SK-N-SH (cell line): ENCODE results near the gene DGKI. TPM values are rescaled to one million over a fixed set of nuclear protein-coding genes. Genes with fewer than 3 reads are reported as not detected.
A peak's percentile ranks its signal among the peaks of the same experiment; 100 is the strongest.

ENCODE experiments used
- CTCF ChIA-PET: fragments of 300-600, 350-600 bp; formaldehyde crosslinking; extraction: SDS; loops from one replicate; lab custom pipeline; 2021; lab: Yijun Ruan, JAX
- POLR2A ChIA-PET: fragments of 350-600 bp; sonication (Branson Sonifier 250); formaldehyde crosslinking; extraction: SDS; loops from one replicate; lab custom pipeline; 2020; ENCODE audit warnings: antibody characterized with exemption, inconsistent platforms; lab: Yijun Ruan, JAX
- DNase-seq: peaks from one replicate; pipeline ENCODE4 v3.0.0; 2012
- H2AFZ ChIP-seq: fragments of 200-600 bp; sonication (generic); 2 replicates; pipeline ENCODE4 v1.8.1; 2016; ENCODE audit warnings: antibody characterized with exemption, mild to moderate bottlenecking, low read depth
- H3F3A ChIP-seq: fragments of 200-600 bp; sonication (generic); replicated peaks from 2 replicates; pipeline ENCODE3; 2016; ENCODE audit warnings: antibody characterized with exemption, mild to moderate bottlenecking; ENCODE audit not compliant: insufficient read depth
- H3K27ac ChIP-seq, 2 experiments: fragments of 200-500 bp in 1 of 2; fragments of 200-600 bp in 1 of 2; sonication (Bioruptor generic) in 1 of 2; sonication (generic), shearing (Covaris generic) in 1 of 2; 2 replicates each; pipeline versions ENCODE4 v1.5.1 to v1.6.1; 2014 to 2016; ENCODE audit warnings: low read depth in 2 of 2, inconsistent platforms in 1 of 2, low read length in 1 of 2, mild to moderate bottlenecking in 1 of 2, mixed read lengths in 1 of 2
- H3K27me3 ChIP-seq: fragments of 200-600 bp; sonication (generic), shearing (Covaris generic); 2 replicates; pipeline ENCODE4 v1.6.1; 2016; ENCODE audit warnings: mixed run types; ENCODE audit not compliant: insufficient read depth
- H3K36me3 ChIP-seq, 2 experiments: fragments of 200-500 bp in 1 of 2; fragments of 200-600 bp in 1 of 2; sonication (Bioruptor generic) in 1 of 2; sonication (generic) in 1 of 2; replicated peaks in 1 of 2; 2 replicates each; pipeline versions ENCODE3 to v1.5.1; 2014 to 2016; ENCODE audit warnings: low read length in 1 of 2, mild to moderate bottlenecking in 1 of 2; ENCODE audit not compliant: insufficient read depth in 2 of 2, control insufficient read depth in 1 of 2
- H3K4me1 ChIP-seq, 2 experiments: fragments of 200-500 bp in 1 of 2; fragments of 200-600 bp in 1 of 2; sonication (Bioruptor generic) in 1 of 2; sonication (generic), shearing (Covaris generic) in 1 of 2; 2 replicates each; pipeline versions ENCODE4 v1.5.1 to v1.6.1; 2014 to 2016; ENCODE audit warnings: low read depth in 1 of 2, low read length in 1 of 2, mixed run types in 1 of 2; ENCODE audit not compliant: insufficient read depth in 2 of 2, control insufficient read depth in 1 of 2
- H3K4me2 ChIP-seq: fragments of 200-600 bp; sonication (generic), shearing (Covaris generic); 2 replicates; pipeline ENCODE4 v1.6.1; 2017; ENCODE audit warnings: mixed run types
- H3K4me3 ChIP-seq, 2 experiments: fragments of 200-500 bp in 1 of 2; fragments of 200-600 bp in 1 of 2; sonication (Bioruptor generic) in 1 of 2; sonication (generic), shearing (Covaris generic) in 1 of 2; 2 replicates each; pipeline versions ENCODE4 v1.5.1 to v1.8.1; 2014 to 2016; ENCODE audit warnings: low read depth in 2 of 2, inconsistent platforms in 1 of 2, low read length in 1 of 2, mild to moderate bottlenecking in 1 of 2, mixed read lengths in 1 of 2, moderate library complexity in 1 of 2
- H3K79me2 ChIP-seq: fragments of 200-600 bp; sonication (generic); 2 replicates; pipeline ENCODE4 v1.8.1; 2017; ENCODE audit warnings: mild to moderate bottlenecking; ENCODE audit not compliant: insufficient read depth
- H3K9ac ChIP-seq: fragments of 200-600 bp; sonication (generic); 2 replicates; pipeline ENCODE4 v1.6.1; 2017; ENCODE audit warnings: mixed run types
- H3K9me2 ChIP-seq: fragments of 200-600 bp; sonication (generic); 2 replicates; pipeline ENCODE4 v1.6.1; 2017; ENCODE audit warnings: mixed run types
- H3K9me3 ChIP-seq: fragments of 200-600 bp; sonication (generic); 2 replicates; pipeline ENCODE4 v1.6.1; 2017; ENCODE audit warnings: mixed run types, mild to moderate bottlenecking, moderate library complexity
- H4K20me1 ChIP-seq: fragments of 200-600 bp; sonication (generic); 2 replicates; pipeline ENCODE4 v1.6.1; 2017; ENCODE audit warnings: mild to moderate bottlenecking, mixed run types; ENCODE audit not compliant: insufficient read depth
- CHD2 ChIP-seq: fragments of 150-350 bp; IDR thresholded peaks from 2 replicates; pipeline ENCODE4 v1.6.1; 2018; ENCODE audit warnings: low read length; ENCODE audit not compliant: partially characterized antibody
- ELF1 ChIP-seq: IDR thresholded peaks from 2 replicates; pipeline ENCODE4 v1.4.0; 2012
- EP300 ChIP-seq, 2 experiments: IDR thresholded peaks; 2 replicates each; pipeline versions ENCODE4 v1.4.0 to v1.6.1; 2012; ENCODE audit warnings: borderline replicate concordance in 1 of 2, low read depth in 1 of 2, low read length in 1 of 2
- EZH2phosphoT487 ChIP-seq: fragments of 200-600 bp; sonication (generic); IDR thresholded peaks from 2 replicates; pipeline ENCODE4 v1.6.1; 2017; ENCODE audit warnings: low read depth, mixed run types, mild to moderate bottlenecking, antibody characterized with exemption, moderate library complexity, borderline replicate concordance
- FOSL2 ChIP-seq: IDR thresholded peaks from 2 replicates; pipeline ENCODE4 v1.4.0; 2012; ENCODE audit warnings: low read depth, mild to moderate bottlenecking, moderate library complexity, borderline replicate concordance
- FOXJ3 ChIP-seq: sonication (generic); formaldehyde crosslinking; IDR thresholded peaks from 2 replicates; pipeline ENCODE4 v1.5.1; 2020; ENCODE audit warnings: mild to moderate bottlenecking, missing genetic modification reagents
- FOXM1 ChIP-seq: IDR thresholded peaks from 2 replicates; pipeline ENCODE4 v1.4.0; 2012; ENCODE audit warnings: low read depth, mild to moderate bottlenecking
- GATA2 ChIP-seq: sonication (generic); formaldehyde crosslinking; IDR thresholded peaks from 2 replicates; pipeline ENCODE4 v1.5.0; 2020; ENCODE audit warnings: mild to moderate bottlenecking, missing genetic modification reagents
- MEF2A ChIP-seq: IDR thresholded peaks from 2 replicates; pipeline ENCODE4 v1.4.0; 2012; ENCODE audit warnings: low read depth, borderline replicate concordance
- MXI1 ChIP-seq: IDR thresholded peaks from 2 replicates; pipeline ENCODE4 v1.6.1; 2012; ENCODE audit warnings: mild to moderate bottlenecking, low read depth, low read length, improper control_type of control experiment
- NRF1 ChIP-seq: IDR thresholded peaks from 2 replicates; pipeline ENCODE4 v1.6.1; 2012; ENCODE audit warnings: low read depth, mild to moderate bottlenecking, low read length
- POLR2AphosphoS5 ChIP-seq: IDR thresholded peaks from 2 replicates; pipeline ENCODE4 v1.6.1; 2012; ENCODE audit warnings: low read depth, low read length
- RCOR1 ChIP-seq: fragments of 150-350 bp; IDR thresholded peaks from 2 replicates; pipeline ENCODE4 v1.6.1; 2017; ENCODE audit warnings: antibody characterized with exemption, low read length
- RXRA ChIP-seq: IDR thresholded peaks from 2 replicates; pipeline ENCODE4 v1.4.0; 2012; ENCODE audit warnings: low read depth, mild to moderate bottlenecking, borderline replicate concordance
- SMC3 ChIP-seq: IDR thresholded peaks from 2 replicates; pipeline ENCODE4 v1.6.1; 2012; ENCODE audit warnings: low read depth, low read length, improper control_type of control experiment
- TAF1 ChIP-seq: IDR thresholded peaks from 2 replicates; pipeline ENCODE4 v1.6.1; 2012; ENCODE audit warnings: low read depth, mild to moderate bottlenecking, low read length, moderate library complexity, borderline replicate concordance
- YY1 ChIP-seq: IDR thresholded peaks from 2 replicates; pipeline ENCODE4 v1.4.0; 2012; ENCODE audit warnings: low read depth, mild to moderate bottlenecking
- whole genome bisulfite sequencing: methylation state at CpG from one replicate; pipeline ENCODE4 v1.1.6; 2017; ENCODE audit warnings: low lambda C conversion rate; 5-methylcytosine and 5-hydroxymethylcytosine counted together
- polyA plus RNA-seq, 3 experiments: library from polyadenylated mRNA; depleted of rRNA; stranded (reverse); fragments of >200 nt; gene quantifications; 2 replicates each; pipeline ENCODE4 v1.2.3, GENCODE V29; 2012
- TF ChIP-seq, protein P1 (sequence below): fragments of 200-600 bp; sonication (generic); IDR thresholded peaks from 2 replicates; pipeline ENCODE4 v1.6.1; 2017; ENCODE audit warnings: antibody characterized with exemption, mild to moderate bottlenecking, moderate library complexity
- TF ChIP-seq, protein P2 (sequence below): IDR thresholded peaks from 2 replicates; pipeline ENCODE4 v1.4.0; 2012; ENCODE audit warnings: low read depth, borderline replicate concordance
- TF ChIP-seq, protein P3 (sequence below): fragments of 150-350 bp; IDR thresholded peaks from 2 replicates; pipeline ENCODE4 v1.6.1; 2017; ENCODE audit warnings: antibody characterized with exemption, low read length, low read depth, borderline replicate concordance
- TF ChIP-seq, protein P4 (sequence below): IDR thresholded peaks from 2 replicates; pipeline ENCODE4 v1.6.1; 2012; ENCODE audit warnings: mild to moderate bottlenecking, low read depth, low read length, moderate library complexity
- TF ChIP-seq, protein P5 (sequence below): IDR thresholded peaks from 2 replicates; pipeline ENCODE4; 2012
- TF ChIP-seq, protein P6 (sequence below): IDR thresholded peaks from 2 replicates; pipeline ENCODE4 v1.4.0; 2012; ENCODE audit warnings: low read depth
- TF ChIP-seq, protein P7 (sequence below): fragments of 150-350 bp; IDR thresholded peaks from 2 replicates; pipeline ENCODE4 v1.6.1; 2016; ENCODE audit warnings: mild to moderate bottlenecking, low read depth, low read length

The DGKI gene
- polyA plus RNA-seq, 1 of the 3 experiments (the other 2 are of a cell fraction) = 1.3 TPM

DNA sequence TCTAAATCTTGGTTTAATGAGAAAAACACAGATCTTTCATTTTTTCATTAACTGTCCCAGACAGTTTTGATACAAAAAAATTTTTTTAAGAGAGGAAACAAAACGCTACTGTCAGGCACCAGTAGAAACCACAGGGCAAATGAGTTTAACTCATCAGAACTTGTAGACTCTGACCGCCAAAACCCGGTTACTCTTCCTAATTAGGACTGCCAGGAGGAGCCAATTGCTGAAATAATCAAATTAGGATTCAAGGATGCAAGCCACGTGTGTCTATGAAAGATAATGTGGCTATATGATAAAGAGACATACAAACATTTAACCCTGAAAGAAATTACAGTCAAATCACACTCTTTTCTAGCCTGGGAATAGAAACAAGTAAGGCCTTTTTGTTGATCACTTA lies 154.4 kb downstream of the DGKI start:
- Histone ChIP-seq H3F3A (peaks cover 14% of the 10 kb centered on the region), H3K36me3 (peaks cover 0 to 2% of the 10 kb centered on the region in 2 experiments), H3K4me3 (no peak overlapping the region), H3K27me3 (no peaks in the 10 kb centered on the region), H4K20me1 (no peaks in the 10 kb centered on the region), H2AFZ (no peak overlapping the region), H3K79me2 (no peaks in the 10 kb centered on the region), H3K27ac (peak overlapping the region in 1 of 2 experiments; percentile 93; a peak in 2 of 4 replicates), H3K4me1 (peaks cover 9 to 11% of the 10 kb centered on the region in 2 experiments; a peak in 3 of 4 replicates), H3K9me3 (no peaks in the 10 kb centered on the region), H3K9me2 (no peaks in the 10 kb centered on the region), H3K9ac (no peak overlapping the region), H3K4me2 (no peak overlapping the region)
- ChIA-PET POLR2A (no interaction called here), CTCF (interaction anchor here (1.8 kb wide), 1 partner anchor 10 kb away, joined by 5 read pairs; no protein-coding TSS in a partner anchor)
- 46% methylated on average over 4 of the region's 4 CpGs for WGBS
- DNase-seq = peak; percentile 45
- TF ChIP-seq MEF2A = no peak
- peak; percentile 42 for TF ChIP-seq CHD2
- TF ChIP-seq, protein P1, sequence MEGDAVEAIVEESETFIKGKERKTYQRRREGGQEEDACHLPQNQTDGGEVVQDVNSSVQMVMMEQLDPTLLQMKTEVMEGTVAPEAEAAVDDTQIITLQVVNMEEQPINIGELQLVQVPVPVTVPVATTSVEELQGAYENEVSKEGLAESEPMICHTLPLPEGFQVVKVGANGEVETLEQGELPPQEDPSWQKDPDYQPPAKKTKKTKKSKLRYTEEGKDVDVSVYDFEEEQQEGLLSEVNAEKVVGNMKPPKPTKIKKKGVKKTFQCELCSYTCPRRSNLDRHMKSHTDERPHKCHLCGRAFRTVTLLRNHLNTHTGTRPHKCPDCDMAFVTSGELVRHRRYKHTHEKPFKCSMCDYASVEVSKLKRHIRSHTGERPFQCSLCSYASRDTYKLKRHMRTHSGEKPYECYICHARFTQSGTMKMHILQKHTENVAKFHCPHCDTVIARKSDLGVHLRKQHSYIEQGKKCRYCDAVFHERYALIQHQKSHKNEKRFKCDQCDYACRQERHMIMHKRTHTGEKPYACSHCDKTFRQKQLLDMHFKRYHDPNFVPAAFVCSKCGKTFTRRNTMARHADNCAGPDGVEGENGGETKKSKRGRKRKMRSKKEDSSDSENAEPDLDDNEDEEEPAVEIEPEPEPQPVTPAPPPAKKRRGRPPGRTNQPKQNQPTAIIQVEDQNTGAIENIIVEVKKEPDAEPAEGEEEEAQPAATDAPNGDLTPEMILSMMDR = no peak
- peak; percentile 35; the same call in 1 of the 2 replicates for TF ChIP-seq RCOR1
- TF ChIP-seq, protein P2, sequence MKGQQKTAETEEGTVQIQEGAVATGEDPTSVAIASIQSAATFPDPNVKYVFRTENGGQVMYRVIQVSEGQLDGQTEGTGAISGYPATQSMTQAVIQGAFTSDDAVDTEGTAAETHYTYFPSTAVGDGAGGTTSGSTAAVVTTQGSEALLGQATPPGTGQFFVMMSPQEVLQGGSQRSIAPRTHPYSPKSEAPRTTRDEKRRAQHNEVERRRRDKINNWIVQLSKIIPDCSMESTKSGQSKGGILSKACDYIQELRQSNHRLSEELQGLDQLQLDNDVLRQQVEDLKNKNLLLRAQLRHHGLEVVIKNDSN = no peak
- TF ChIP-seq TAF1 = no peak
- peak; percentile 50; the same call in 1 of the 2 replicates for TF ChIP-seq MXI1
- 0 out of 2 replicates have a peak, but pooled peaks have one; percentile 41 for TF ChIP-seq GATA2
- peak in 1 of 2 experiments; percentile 47; a peak in 1 of 4 replicates for TF ChIP-seq EP300 (IDR thresholded peaks at IDR 0.05; ENCODE audit: borderline replicate concordance in 1 of 2, low read depth in 1 of 2, low read length in 1 of 2)
- TF ChIP-seq, protein P3, sequence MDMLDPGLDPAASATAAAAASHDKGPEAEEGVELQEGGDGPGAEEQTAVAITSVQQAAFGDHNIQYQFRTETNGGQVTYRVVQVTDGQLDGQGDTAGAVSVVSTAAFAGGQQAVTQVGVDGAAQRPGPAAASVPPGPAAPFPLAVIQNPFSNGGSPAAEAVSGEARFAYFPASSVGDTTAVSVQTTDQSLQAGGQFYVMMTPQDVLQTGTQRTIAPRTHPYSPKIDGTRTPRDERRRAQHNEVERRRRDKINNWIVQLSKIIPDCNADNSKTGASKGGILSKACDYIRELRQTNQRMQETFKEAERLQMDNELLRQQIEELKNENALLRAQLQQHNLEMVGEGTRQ = no peak
- TF ChIP-seq SMC3 = no peak
- no peak for TF ChIP-seq RXRA
- TF ChIP-seq NRF1 = no peak
- no peak for TF ChIP-seq POLR2AphosphoS5
- TF ChIP-seq FOXM1 = no peak
- TF ChIP-seq, protein P4, sequence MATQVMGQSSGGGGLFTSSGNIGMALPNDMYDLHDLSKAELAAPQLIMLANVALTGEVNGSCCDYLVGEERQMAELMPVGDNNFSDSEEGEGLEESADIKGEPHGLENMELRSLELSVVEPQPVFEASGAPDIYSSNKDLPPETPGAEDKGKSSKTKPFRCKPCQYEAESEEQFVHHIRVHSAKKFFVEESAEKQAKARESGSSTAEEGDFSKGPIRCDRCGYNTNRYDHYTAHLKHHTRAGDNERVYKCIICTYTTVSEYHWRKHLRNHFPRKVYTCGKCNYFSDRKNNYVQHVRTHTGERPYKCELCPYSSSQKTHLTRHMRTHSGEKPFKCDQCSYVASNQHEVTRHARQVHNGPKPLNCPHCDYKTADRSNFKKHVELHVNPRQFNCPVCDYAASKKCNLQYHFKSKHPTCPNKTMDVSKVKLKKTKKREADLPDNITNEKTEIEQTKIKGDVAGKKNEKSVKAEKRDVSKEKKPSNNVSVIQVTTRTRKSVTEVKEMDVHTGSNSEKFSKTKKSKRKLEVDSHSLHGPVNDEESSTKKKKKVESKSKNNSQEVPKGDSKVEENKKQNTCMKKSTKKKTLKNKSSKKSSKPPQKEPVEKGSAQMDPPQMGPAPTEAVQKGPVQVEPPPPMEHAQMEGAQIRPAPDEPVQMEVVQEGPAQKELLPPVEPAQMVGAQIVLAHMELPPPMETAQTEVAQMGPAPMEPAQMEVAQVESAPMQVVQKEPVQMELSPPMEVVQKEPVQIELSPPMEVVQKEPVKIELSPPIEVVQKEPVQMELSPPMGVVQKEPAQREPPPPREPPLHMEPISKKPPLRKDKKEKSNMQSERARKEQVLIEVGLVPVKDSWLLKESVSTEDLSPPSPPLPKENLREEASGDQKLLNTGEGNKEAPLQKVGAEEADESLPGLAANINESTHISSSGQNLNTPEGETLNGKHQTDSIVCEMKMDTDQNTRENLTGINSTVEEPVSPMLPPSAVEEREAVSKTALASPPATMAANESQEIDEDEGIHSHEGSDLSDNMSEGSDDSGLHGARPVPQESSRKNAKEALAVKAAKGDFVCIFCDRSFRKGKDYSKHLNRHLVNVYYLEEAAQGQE = no peak
- TF ChIP-seq, protein P5, sequence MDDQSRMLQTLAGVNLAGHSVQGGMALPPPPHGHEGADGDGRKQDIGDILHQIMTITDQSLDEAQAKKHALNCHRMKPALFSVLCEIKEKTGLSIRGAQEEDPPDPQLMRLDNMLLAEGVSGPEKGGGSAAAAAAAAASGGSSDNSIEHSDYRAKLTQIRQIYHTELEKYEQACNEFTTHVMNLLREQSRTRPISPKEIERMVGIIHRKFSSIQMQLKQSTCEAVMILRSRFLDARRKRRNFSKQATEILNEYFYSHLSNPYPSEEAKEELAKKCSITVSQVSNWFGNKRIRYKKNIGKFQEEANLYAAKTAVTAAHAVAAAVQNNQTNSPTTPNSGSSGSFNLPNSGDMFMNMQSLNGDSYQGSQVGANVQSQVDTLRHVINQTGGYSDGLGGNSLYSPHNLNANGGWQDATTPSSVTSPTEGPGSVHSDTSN = no peak
- TF ChIP-seq FOSL2 = no peak
- TF ChIP-seq EZH2phosphoT487 = no peak
- no peak for TF ChIP-seq YY1
- TF ChIP-seq ELF1 = no peak
- TF ChIP-seq FOXJ3 (CRISPR knock-in tag) = no peak
- TF ChIP-seq, protein P6, sequence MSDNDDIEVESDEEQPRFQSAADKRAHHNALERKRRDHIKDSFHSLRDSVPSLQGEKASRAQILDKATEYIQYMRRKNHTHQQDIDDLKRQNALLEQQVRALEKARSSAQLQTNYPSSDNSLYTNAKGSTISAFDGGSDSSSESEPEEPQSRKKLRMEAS = no peak
- TF ChIP-seq, protein P7, sequence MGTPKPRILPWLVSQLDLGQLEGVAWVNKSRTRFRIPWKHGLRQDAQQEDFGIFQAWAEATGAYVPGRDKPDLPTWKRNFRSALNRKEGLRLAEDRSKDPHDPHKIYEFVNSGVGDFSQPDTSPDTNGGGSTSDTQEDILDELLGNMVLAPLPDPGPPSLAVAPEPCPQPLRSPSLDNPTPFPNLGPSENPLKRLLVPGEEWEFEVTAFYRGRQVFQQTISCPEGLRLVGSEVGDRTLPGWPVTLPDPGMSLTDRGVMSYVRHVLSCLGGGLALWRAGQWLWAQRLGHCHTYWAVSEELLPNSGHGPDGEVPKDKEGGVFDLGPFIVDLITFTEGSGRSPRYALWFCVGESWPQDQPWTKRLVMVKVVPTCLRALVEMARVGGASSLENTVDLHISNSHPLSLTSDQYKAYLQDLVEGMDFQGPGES = no peak
